Endothelial cell of umbilical vein (primary cell): ENCODE measurements around the gene ARHGAP21. TPM values are rescaled to one million over a fixed set of nuclear protein-coding genes. Genes with fewer than 3 reads are reported as not detected.
"Not testable (repeated sequence)": the region's sequence is repeated elsewhere in the genome, so short reads cannot be mapped to it uniquely, and the experiment has no call there.

Experiments
- BruUV-seq: library from RNA; stranded (reverse); fragments of 400-500 nt; replicated peaks from 2 replicates; lab custom pipeline; 2021; lab: Mats Ljungman, UMichigan
- CTCF ChIA-PET: fragments of 300-600, 350-600 bp; sonication (Branson Sonifier 250); formaldehyde crosslinking; loops from one replicate; lab custom pipeline; 2021; ENCODE audit warnings: antibody characterized with exemption, inconsistent platforms; lab: Charles Lee
- POLR2A ChIA-PET: fragments of 300-600, 350-600 bp; sonication (Branson Sonifier 250); formaldehyde crosslinking; loops from one replicate; lab custom pipeline; 2021; ENCODE audit warnings: antibody characterized with exemption, inconsistent platforms; lab: Charles Lee
- DNase-seq: peaks from one replicate; pipeline ENCODE4 v3.0.0-alpha.2; 2011; ENCODE audit warnings: low read depth, low spot score
- FAIRE-seq: peaks from 2 replicates; lab custom pipeline; 2011; peaks lifted over from hg19 to GRCh38; lab: Jason Lieb, UNC
- H2AFZ ChIP-seq: 2 replicates; pipeline ENCODE4 v1.6.0; 2012; ENCODE audit warnings: low read depth, low read length, control low read depth, inconsistent platforms
- H3K27ac ChIP-seq: 2 replicates; pipeline ENCODE4 v1.5.1; 2011; ENCODE audit warnings: low read depth, mild to moderate bottlenecking, control low read depth, low read length, moderate library complexity; ENCODE audit not compliant: insufficient read depth
- H3K27me3 ChIP-seq, 2 experiments: 2 replicates each; pipeline versions ENCODE4 v1.6.0 to v1.6.1; 2011; ENCODE audit warnings: low read length in 2 of 2, mixed read lengths in 1 of 2; ENCODE audit not compliant: control insufficient read depth in 2 of 2, insufficient read depth in 2 of 2
- H3K36me3 ChIP-seq, 2 experiments: 2 replicates in 1 of 2; 3 replicates in 1 of 2; pipeline ENCODE4 v1.5.1; 2011; ENCODE audit warnings: low read length in 2 of 2, mild to moderate bottlenecking in 1 of 2, moderate library complexity in 1 of 2; ENCODE audit not compliant: control insufficient read depth in 2 of 2, insufficient read depth in 2 of 2; ENCODE audit errors: extremely low read depth in 1 of 2
- H3K4me1 ChIP-seq: 3 replicates; pipeline ENCODE4 v1.5.1; 2011; ENCODE audit warnings: mild to moderate bottlenecking, low read length; ENCODE audit not compliant: control insufficient read depth, insufficient read depth; ENCODE audit errors: extremely low read depth
- H3K4me2 ChIP-seq: 2 replicates; pipeline ENCODE4 v1.6.1; 2011; ENCODE audit warnings: low read length, control low read depth, mixed read lengths; ENCODE audit not compliant: insufficient read depth
- H3K4me3 ChIP-seq, 3 experiments: fragments of 200-600 bp in 1 of 3; sonication (generic), shearing (Covaris generic) in 1 of 3; replicated peaks in 1 of 3; 2 replicates each; pipeline ENCODE4 v1.5.1; 2011 to 2016; ENCODE audit warnings: control low read depth in 3 of 3, low read length in 3 of 3, mild to moderate bottlenecking in 2 of 3, inconsistent platforms in 1 of 3, low read depth in 1 of 3, moderate library complexity in 1 of 3; ENCODE audit not compliant: insufficient read depth in 1 of 3
- H3K79me2 ChIP-seq: 2 replicates; pipeline ENCODE4 v1.6.0; 2012; ENCODE audit warnings: low read length, inconsistent platforms; ENCODE audit not compliant: control insufficient read depth, insufficient read depth
- H3K9ac ChIP-seq: replicated peaks from 2 replicates; pipeline ENCODE3; 2011; ENCODE audit warnings: low read length, control low read depth; ENCODE audit not compliant: insufficient read depth; ENCODE audit errors: extremely low read depth
- H3K9me1 ChIP-seq: replicated peaks from 3 replicates; pipeline ENCODE4 v1.6.0; 2011; ENCODE audit warnings: mild to moderate bottlenecking, low read length; ENCODE audit not compliant: control insufficient read depth, insufficient read depth; ENCODE audit errors: extremely low read depth
- H3K9me3 ChIP-seq: replicated peaks from 2 replicates; pipeline ENCODE4 v1.5.1; 2012; ENCODE audit warnings: low read length, inconsistent platforms; ENCODE audit not compliant: control insufficient read depth, insufficient read depth
- H4K20me1 ChIP-seq: replicated peaks from 2 replicates; pipeline ENCODE3; 2011; ENCODE audit warnings: mild to moderate bottlenecking, low read length; ENCODE audit not compliant: control insufficient read depth, insufficient read depth; ENCODE audit errors: extremely low read depth
- CTCF ChIP-seq, 2 donors: IDR thresholded peaks; 1 replicate in 1 of 2; 2 replicates in 1 of 2; pipeline ENCODE4 v1.5.1; 2011; ENCODE audit warnings: low read length in 2 of 2, mild to moderate bottlenecking in 2 of 2, moderate library complexity in 2 of 2, control low read depth in 1 of 2, inconsistent platforms in 1 of 2, low read depth in 1 of 2; ENCODE audit not compliant: insufficient read depth in 1 of 2; ENCODE audit errors: extremely low read depth in 1 of 2
- EZH2 ChIP-seq: IDR thresholded peaks from 2 replicates; pipeline ENCODE4 v1.6.1; 2012; ENCODE audit warnings: borderline replicate concordance, low read depth, mild to moderate bottlenecking, moderate library complexity, low read length, inconsistent platforms; ENCODE audit not compliant: severe bottlenecking
- FOS ChIP-seq: IDR thresholded peaks from 2 replicates; pipeline ENCODE4 v1.6.1; 2011; ENCODE audit warnings: mild to moderate bottlenecking, low read length, moderate library complexity, borderline replicate concordance; ENCODE audit not compliant: insufficient read depth
- JUN ChIP-seq: IDR thresholded peaks from 2 replicates; pipeline ENCODE4 v1.6.1; 2011; ENCODE audit warnings: borderline replicate concordance, low read depth; ENCODE audit not compliant: insufficient read length, insufficient read depth
- MYC ChIP-seq: IDR thresholded peaks from one replicate; pipeline ENCODE4 v1.6.1; 2011; ENCODE audit warnings: mild to moderate bottlenecking, low read depth, low read length
- POLR2A ChIP-seq: IDR thresholded peaks from 2 replicates; pipeline ENCODE4 v1.6.1; 2012; ENCODE audit warnings: low read depth, mild to moderate bottlenecking, control low read depth, low read length
- POLR2AphosphoS5 ChIP-seq: IDR thresholded peaks from 2 replicates; pipeline ENCODE4 v1.6.1; 2012; ENCODE audit warnings: low read depth, mild to moderate bottlenecking, control low read depth, low read length, moderate library complexity; ENCODE audit not compliant: insufficient read depth
- dilution Hi-C: fragments of 300-500 bp; cut with MboI; formaldehyde crosslinking; loops from one replicate; pipeline ENCODE4 v1.15.0; 2019; ENCODE audit warnings: low sequenced_read_pairs; ENCODE audit not compliant: extremely low pct_ligation_motif_present
- intact Hi-C: fragments of 100-400 bp; cut with micrococcal nuclease; formaldehyde crosslinking; loops from one replicate; pipeline ENCODE4 v1.10.0; 2022
- polyA plus RNA-seq, 4 experiments: library from polyadenylated mRNA; depleted of rRNA in 3 of 4; stranded (reverse) in 3 of 4; unstranded in 1 of 4; fragments of >200 nt; gene quantifications; 2 replicates each; pipeline versions ENCODE4 v1.2.1 to v1.2.3, GENCODE V29; 2011 to 2012; ENCODE audit warnings: missing spikeins in 1 of 4
- total RNA-seq: library from RNA; stranded (reverse); gene quantifications from 2 replicates; pipeline ENCODE4 v1.2.3, GENCODE V29; 2021

ARHGAP21 gene
- total and polyA plus RNA-seq, 2 donors (not counting 3 experiments of a cell fraction or from before 2014, with no cell fraction given) = 29.5 to 97.8 TPM

GRCh38 chr10:24771943-24772694, 48.4 kb upstream of the ARHGAP21 start:
- DNase-seq (no peak), FAIRE-seq (no peak)
- TF ChIP-seq FOS = no peak
- TF ChIP-seq POLR2A = no peak
- TF ChIP-seq CTCF (IDR thresholded peaks at IDR 0.05; ENCODE audit: extremely low read depth in 1 of 2, insufficient read depth in 1 of 2, low read depth in 1 of 2, low read length in 2 of 2) = no peak
- TF ChIP-seq JUN = no peak
- TF ChIP-seq EZH2 = no peak
- no peak for TF ChIP-seq MYC
- no peak for TF ChIP-seq POLR2AphosphoS5
- no peak overlapping the region for H3K4me2 ChIP-seq
- H3K79me2 ChIP-seq = no peaks in the 10 kb centered on the region
- intact Hi-C loops (no loop called here), dilution Hi-C loops (no loop called here)
- no peak overlapping the region for H3K27ac ChIP-seq
- no peak overlapping the region for H3K9ac ChIP-seq
- BruUV-seq = no TSS peak
- no peaks in the 10 kb centered on the region for H3K9me1 ChIP-seq
- H4K20me1 ChIP-seq = no peaks in the 10 kb centered on the region
- ChIA-PET CTCF (interaction anchor here (1.2 kb wide), 1 partner anchor 16 kb away, joined by 4 read pairs; no protein-coding TSS in a partner anchor), POLR2A (no interaction called here)
- H3K36me3 ChIP-seq = no peaks in the 10 kb centered on the region
- peaks cover 0 to 4% of the 10 kb centered on the region in 2 experiments for H3K27me3 ChIP-seq
- H3K9me3 ChIP-seq = no peaks in the 10 kb centered on the region
- H3K4me3 ChIP-seq = no peak overlapping the region
- no peak overlapping the region for H2AFZ ChIP-seq
- H3K4me1 ChIP-seq = no peaks in the 10 kb centered on the region

- H3K9me3 ChIP-seq, H3K27me3 ChIP-seq, H3K4me1 ChIP-seq, dilution Hi-C loops, H3K79me2 ChIP-seq, DNase-seq, BruUV-seq, CTCF ChIA-PET, H3K4me2 ChIP-seq, H3K27ac ChIP-seq, H3K9me1 ChIP-seq, POLR2A ChIA-PET, H2AFZ ChIP-seq, H4K20me1 ChIP-seq, H3K9ac ChIP-seq, H3K36me3 ChIP-seq, H3K4me3 ChIP-seq, FAIRE-seq, intact Hi-C loops: not testable (repeated sequence)
Observed at GRCh38 chr10:24764991-24765390, 41.3 kb upstream of the ARHGAP21 start.
